Gastroesophageal sphincter (tissue), 3 donors: ENCODE data around the gene CUL5.

Experiments
- EP300 ChIP-seq: sonication (generic); formaldehyde crosslinking; IDR thresholded peaks from one replicate; pipeline ENCODE4 v1.6.1; 2017; ENCODE audit warnings: antibody characterized with exemption, mild to moderate bottlenecking
- POLR2A ChIP-seq, 2 donors: fragments of 450-650 bp; IDR thresholded peaks; one replicate each; pipeline ENCODE4 v1.6.1; 2017; ENCODE audit warnings: antibody characterized with exemption in 2 of 2, mild to moderate bottlenecking in 2 of 2, moderate library complexity in 1 of 2
- POLR2AphosphoS5 ChIP-seq: sonication (generic); formaldehyde crosslinking; IDR thresholded peaks from one replicate; pipeline ENCODE4 v1.6.1; 2017; ENCODE audit warnings: antibody characterized with exemption
- TF ChIP-seq, protein P1 (sequence below), 4 experiments: fragments of 200-600 bp in 2 of 4; fragments of 450-650 bp in 2 of 4; sonication (generic) in 1 of 4; IDR thresholded peaks; one replicate each; pipeline ENCODE4 v1.5.1; 2017 to 2019; ENCODE audit warnings: antibody characterized with exemption in 4 of 4, mild to moderate bottlenecking in 2 of 4, moderate library complexity in 2 of 4

DNA sequence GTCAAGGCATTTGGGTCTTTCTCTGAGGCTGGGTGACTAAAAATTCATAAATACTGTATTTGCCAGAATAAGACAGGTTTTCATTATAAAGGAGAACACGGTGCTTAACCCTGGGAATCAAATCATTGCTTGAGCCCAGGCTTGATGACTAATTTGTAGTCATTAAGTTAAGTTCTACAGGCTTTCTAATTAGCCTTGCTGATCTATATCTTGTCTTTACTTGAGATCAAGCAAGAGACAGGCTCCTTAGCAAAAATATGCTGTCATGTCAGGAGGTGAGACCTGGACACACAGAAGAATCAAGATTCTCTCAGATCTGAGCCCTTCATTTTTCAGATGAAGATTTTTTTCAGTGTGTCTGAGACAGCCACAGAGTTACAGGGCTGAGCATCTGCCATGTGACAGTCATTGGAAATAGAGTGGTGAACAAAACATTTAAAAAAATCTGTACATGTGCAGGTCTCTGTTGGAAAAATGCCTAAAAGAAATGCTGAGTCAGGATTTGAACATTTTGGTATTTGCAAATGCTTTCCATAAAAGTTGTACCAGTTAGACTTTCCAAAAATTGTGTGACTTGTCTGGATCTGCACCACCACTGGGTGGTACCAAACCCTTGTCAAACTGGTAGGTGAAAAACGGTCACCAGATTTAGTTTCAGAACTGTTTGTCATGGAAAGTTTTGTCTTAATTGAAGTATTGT, 127.3 kb downstream of the CUL5 start:
- TF ChIP-seq, protein P1, sequence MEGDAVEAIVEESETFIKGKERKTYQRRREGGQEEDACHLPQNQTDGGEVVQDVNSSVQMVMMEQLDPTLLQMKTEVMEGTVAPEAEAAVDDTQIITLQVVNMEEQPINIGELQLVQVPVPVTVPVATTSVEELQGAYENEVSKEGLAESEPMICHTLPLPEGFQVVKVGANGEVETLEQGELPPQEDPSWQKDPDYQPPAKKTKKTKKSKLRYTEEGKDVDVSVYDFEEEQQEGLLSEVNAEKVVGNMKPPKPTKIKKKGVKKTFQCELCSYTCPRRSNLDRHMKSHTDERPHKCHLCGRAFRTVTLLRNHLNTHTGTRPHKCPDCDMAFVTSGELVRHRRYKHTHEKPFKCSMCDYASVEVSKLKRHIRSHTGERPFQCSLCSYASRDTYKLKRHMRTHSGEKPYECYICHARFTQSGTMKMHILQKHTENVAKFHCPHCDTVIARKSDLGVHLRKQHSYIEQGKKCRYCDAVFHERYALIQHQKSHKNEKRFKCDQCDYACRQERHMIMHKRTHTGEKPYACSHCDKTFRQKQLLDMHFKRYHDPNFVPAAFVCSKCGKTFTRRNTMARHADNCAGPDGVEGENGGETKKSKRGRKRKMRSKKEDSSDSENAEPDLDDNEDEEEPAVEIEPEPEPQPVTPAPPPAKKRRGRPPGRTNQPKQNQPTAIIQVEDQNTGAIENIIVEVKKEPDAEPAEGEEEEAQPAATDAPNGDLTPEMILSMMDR (IDR thresholded peaks at IDR 0.05): no peak
- TF ChIP-seq POLR2A (IDR thresholded peaks at IDR 0.05): no peak
- no peak for TF ChIP-seq POLR2AphosphoS5
- TF ChIP-seq EP300: no peak
